Common myeloid progenitor, CD34-positive (primary cell): ENCODE data around the gene ADM2.

Experiments used
- CTCF ChIA-PET: fragments of 350-600 bp; sonication (Branson Sonifier 250); formaldehyde crosslinking; loops from one replicate; lab custom pipeline; 2021; ENCODE audit warnings: antibody characterized with exemption; lab: Charles Lee
- POLR2A ChIA-PET: fragments of 350-600 bp; sonication (Branson Sonifier 250); formaldehyde crosslinking; loops from one replicate; lab custom pipeline; 2021; ENCODE audit warnings: antibody characterized with exemption; lab: Charles Lee
- DNase-seq, 3 donors: peaks; one replicate each; pipeline versions ENCODE4 v3.0.0 to v3.0.0-alpha.2; 2013
- H3K27ac ChIP-seq, 2 experiments: 1 replicate in 1 of 2; 2 replicates in 1 of 2; pipeline ENCODE4 v1.7.0; 2013; ENCODE audit warnings: inconsistent platforms in 2 of 2, low read length in 2 of 2, mild to moderate bottlenecking in 2 of 2, low read depth in 1 of 2, moderate library complexity in 1 of 2; ENCODE audit not compliant: severe bottlenecking in 2 of 2, insufficient read depth in 1 of 2, poor library complexity in 1 of 2
- H3K27me3 ChIP-seq, 5 experiments: replicated peaks in 2 of 5; 1 replicate in 3 of 5; 2 replicates in 2 of 5; pipeline versions ENCODE4 v1.6.1 to v1.7.0; 2013; ENCODE audit warnings: low read length in 4 of 5, mild to moderate bottlenecking in 2 of 5, moderate library complexity in 2 of 5, inconsistent platforms in 1 of 5; ENCODE audit not compliant: insufficient read depth in 5 of 5, control insufficient read depth in 4 of 5
- H3K36me3 ChIP-seq, 4 experiments: 1 replicate in 2 of 4; 2 replicates in 2 of 4; pipeline versions ENCODE4 v1.6.1 to v1.7.0; 2013; ENCODE audit warnings: low read length in 3 of 4, control low read depth in 1 of 4, mild to moderate bottlenecking in 1 of 4; ENCODE audit not compliant: control insufficient read depth in 4 of 4, insufficient read depth in 4 of 4
- H3K4me1 ChIP-seq, 4 experiments: 1 replicate in 3 of 4; 2 replicates in 1 of 4; pipeline versions ENCODE4 v1.6.1 to v1.7.1; 2013; ENCODE audit warnings: low read length in 3 of 4, mild to moderate bottlenecking in 3 of 4, control low read depth in 1 of 4, inconsistent platforms in 1 of 4, moderate library complexity in 1 of 4; ENCODE audit not compliant: control insufficient read depth in 4 of 4, insufficient read depth in 4 of 4; ENCODE audit errors: control extremely low read depth in 1 of 4
- H3K4me3 ChIP-seq, 7 experiments: 1 replicate in 4 of 7; 2 replicates in 3 of 7; pipeline versions ENCODE4 v1.5.1 to v1.7.0; 2013; ENCODE audit warnings: mild to moderate bottlenecking in 7 of 7, low read length in 6 of 7, moderate library complexity in 6 of 7, inconsistent platforms in 2 of 7, low read depth in 2 of 7, control low read depth in 1 of 7; ENCODE audit not compliant: insufficient read depth in 4 of 7, control insufficient read depth in 1 of 7; ENCODE audit errors: extremely low read depth in 1 of 7
- H3K9me3 ChIP-seq, 5 experiments: 1 replicate in 4 of 5; 2 replicates in 1 of 5; pipeline versions ENCODE4 v1.6.1 to v1.7.1; 2013; ENCODE audit warnings: low read length in 4 of 5, mild to moderate bottlenecking in 2 of 5, inconsistent platforms in 1 of 5, low read depth in 1 of 5, moderate library complexity in 1 of 5; ENCODE audit not compliant: control insufficient read depth in 4 of 5, insufficient read depth in 2 of 5; ENCODE audit errors: control extremely low read depth in 1 of 5
- WGBS: methylation state at CpG from one replicate; pipeline ENCODE4 v1.1.5; 2013; ENCODE audit not compliant: insufficient coverage; 5-methylcytosine and 5-hydroxymethylcytosine counted together

ADM2 gene

GRCh38 chr22:50522806-50523438 lies 41.6 kb downstream of the ADM2 start:
- Histone ChIP-seq H3K4me1 (peaks cover 2 to 35% (median 31%) of the 10 kb centered on the region in 4 experiments), H3K27me3 (no peaks in the 10 kb centered on the region), H3K4me3 (no peak overlapping the region), H3K36me3 (peaks cover 2 to 54% (median 43%) of the 10 kb centered on the region in 4 experiments), H3K27ac (no peak overlapping the region), H3K9me3 (no peaks in the 10 kb centered on the region)
- POLR2A ChIA-PET = no interaction called here
- WGBS = 94% methylated on average over 19 of the region's 22 CpGs
- CTCF ChIA-PET = interaction anchor here (0.8 to 1.4 kb wide), 5 partner anchors 9 to 49 kb away, joined by 3 read pairs; no protein-coding TSS in a partner anchor
- DNase-seq = no peak

GRCh38 chr22:50523458-50523805 lies 42.1 kb downstream of the ADM2 start:
- 94% methylated on average over 14 of the region's 16 CpGs for WGBS
- POLR2A ChIA-PET = no interaction called here
- H3K4me1 ChIP-seq = peaks cover 2 to 39% (median 34%) of the 10 kb centered on the region in 4 experiments

GRCh38 chr22:50523806-50524675 lies 42.7 kb downstream of the ADM2 start:
- Histone ChIP-seq H3K9me3 (no peaks in the 10 kb centered on the region), H3K4me3 (peak overlapping the region in 5 of 7 experiments; percentile 65 to 82 (median 77)), H3K27me3 (peaks cover 0 to 3% (median 0%) of the 10 kb centered on the region in 5 experiments), H3K36me3 (peaks cover 2 to 43% (median 33%) of the 10 kb centered on the region in 4 experiments), H3K27ac (peak overlapping the region in 1 of 2 experiments; percentile 76), H3K4me1 (peaks cover 2 to 45% (median 34%) of the 10 kb centered on the region in 4 experiments)
- ChIA-PET CTCF (interaction anchor here (1.1 to 2.7 kb wide), 4 partner anchors 9 to 97 kb away, joined by 3 to 25 read pairs (median 10); partner anchors contain the start of genes LMF2 and NCAPH2), POLR2A (interaction anchor here (1.6 kb wide), 1 partner anchor 16 kb away, joined by 5 read pairs; the partner anchor contains the start of genes LMF2 and NCAPH2)
- WGBS = 97% methylated on average over 24 of the region's 25 CpGs
- no peak for DNase-seq

More at GRCh38 chr22:50523458-50523805, 42.1 kb downstream of the ADM2 start:
- H3K36me3 ChIP-seq = peaks cover 2 to 49% (median 39%) of the 10 kb centered on the region in 4 experiments
- CTCF ChIA-PET = interaction anchor here (1.1 to 1.4 kb wide), 3 partner anchors 9 to 98 kb away, joined by 3 read pairs; no protein-coding TSS in a partner anchor
- H3K27me3 ChIP-seq = no peaks in the 10 kb centered on the region
- DNase-seq = no peak
- no peak overlapping the region for H3K4me3 ChIP-seq
- no peaks in the 10 kb centered on the region for H3K9me3 ChIP-seq
- H3K27ac ChIP-seq = no peak overlapping the region

GRCh38 chr22:50524676-50525103 lies 43.3 kb downstream of the ADM2 start:
- H3K27me3 ChIP-seq = peaks cover 0 to 9% (median 0%) of the 10 kb centered on the region in 5 experiments
- DNase-seq = no peak
- H3K36me3 ChIP-seq = peaks cover 2 to 37% (median 28%) of the 10 kb centered on the region in 4 experiments
- peak overlapping the region; percentile 65 to 82 (median 77) for H3K4me3 ChIP-seq
- 13% methylated on average over 19 of the region's 19 CpGs for WGBS
- peak overlapping the region; percentile 25 to 76 for H3K27ac ChIP-seq
- peaks cover 2 to 51% (median 37%) of the 10 kb centered on the region in 4 experiments for H3K4me1 ChIP-seq
- ChIA-PET POLR2A (interaction anchor here (0.8 to 3.4 kb wide), 4 partner anchors 15 to 55 kb away, joined by 3 to 41 read pairs (median 6); partner anchors contain the start of genes LMF2 and NCAPH2), CTCF (interaction anchor here (1.3 to 5.6 kb wide), 10 partner anchors 10 to 117 kb away, joined by 3 to 53 read pairs (median 10); partner anchors contain the start of genes CPT1B, KLHDC7B, LMF2 and NCAPH2)
- no peaks in the 10 kb centered on the region for H3K9me3 ChIP-seq

- H3K36me3 ChIP-seq = peaks cover 2 to 36% (median 28%) of the 10 kb centered on the region in 4 experiments
- H3K4me3 ChIP-seq = peak within 1 kb of the TSS; percentile 65 to 82 (median 77)
- H3K4me1 ChIP-seq = peaks cover 2 to 55% (median 43%) of the 10 kb centered on the region in 4 experiments
- peak; percentile 97 to 98 (median 98) for DNase-seq
- POLR2A ChIA-PET = interaction anchor here (0.6 to 3.4 kb wide), 12 partner anchors 15 to 281 kb away, joined by 3 to 41 read pairs (median 5); partner anchors contain the start of genes LMF2, NCAPH2, SHANK3 and SYCE3
- CTCF ChIA-PET = interaction anchor here (0.6 to 5.6 kb wide), 30 partner anchors 9 to 288 kb away, joined by 3 to 53 read pairs (median 4); partner anchors contain the start of genes ARSA, CPT1B, KLHDC7B and LMF2
- H3K27me3 ChIP-seq = peaks cover 0 to 15% (median 0%) of the 10 kb centered on the region in 5 experiments
- H3K27ac ChIP-seq = peak within 1 kb of the TSS; percentile 25 to 76
- WGBS = under 1% methylated on average over 54 of the region's 84 CpGs
- H3K9me3 ChIP-seq = no peaks in the 10 kb centered on the region
Measured at GRCh38 chr22:50525104-50525857, 43.9 kb downstream of the ADM2 start, which contains the start of gene SCO2. TSS of gene SCO2 (minus strand) at chr22:50525598. CDS start at chr22:50524411, 1,187 bp downstream.

- peak overlapping the region in 1 of 2 experiments; percentile 76 for H3K27ac ChIP-seq
- ChIA-PET POLR2A (interaction anchor here (0.6 to 3.4 kb wide), 12 partner anchors 14 to 282 kb away, joined by 3 to 41 read pairs (median 4); partner anchors contain the start of genes SHANK3, SYCE3 and TUBGCP6), CTCF (interaction anchor here (0.6 to 5.6 kb wide), 28 partner anchors 8 to 288 kb away, joined by 3 to 53 read pairs (median 4); partner anchors contain the start of genes ARSA, CPT1B, KLHDC7B and LMF2)
- H3K4me3 ChIP-seq = peak overlapping the region; percentile 65 to 82 (median 77)
- H3K9me3 ChIP-seq = no peaks in the 10 kb centered on the region
- H3K27me3 ChIP-seq = peaks cover 0 to 19% (median 0%) of the 10 kb centered on the region in 5 experiments
- no peak for DNase-seq
- peaks cover 2 to 35% (median 27%) of the 10 kb centered on the region in 4 experiments for H3K36me3 ChIP-seq
- 0% methylated on average over 25 of the region's 33 CpGs for WGBS
- H3K4me1 ChIP-seq = peaks cover 2 to 60% (median 48%) of the 10 kb centered on the region in 4 experiments
Measured at GRCh38 chr22:50525858-50526107, 44.4 kb downstream of the ADM2 start.
